Breast epithelium (tissue), 4 donors: ENCODE data around the gene TRMT2B. TPM values are rescaled to one million over a fixed set of nuclear protein-coding genes. Genes with fewer than 3 reads are reported as not detected.
"Not testable (repeated sequence)": the region's sequence is repeated elsewhere in the genome, so short reads cannot be mapped to it uniquely, and the experiment has no call there.

ENCODE experiments used
- DNase-seq, 2 donors: peaks; one replicate each; pipeline ENCODE4 v3.0.0-alpha.2; 2019; ENCODE audit warnings: low spot score in 2 of 2
- H3K27ac ChIP-seq, 2 donors: fragments of 200-600 bp; sonication (generic) in 1 of 2; one replicate each; pipeline ENCODE4 v1.5.1; 2016 to 2019; ENCODE audit warnings: mild to moderate bottlenecking in 1 of 2
- H3K27me3 ChIP-seq, 2 donors: fragments of 200-600 bp; sonication (generic) in 1 of 2; one replicate each; pipeline versions ENCODE4 v1.5.1 to v1.6.0; 2017 to 2019; ENCODE audit warnings: control low read depth in 1 of 2, mild to moderate bottlenecking in 1 of 2
- H3K36me3 ChIP-seq: fragments of 200-600 bp; one replicate; pipeline ENCODE4 v1.5.1; 2019
- H3K4me1 ChIP-seq, 2 donors: fragments of 200-600 bp; sonication (generic); one replicate each; pipeline ENCODE4 v1.5.1; 2016 to 2019; ENCODE audit warnings: control low read depth in 1 of 2
- H3K4me3 ChIP-seq, 3 donors: fragments of 200-600 bp; sonication (generic); 1 replicate in 2 of 3; 2 replicates in 1 of 3; pipeline ENCODE4 v1.5.1; 2016 to 2019; ENCODE audit warnings: mild to moderate bottlenecking in 3 of 3, moderate library complexity in 2 of 3
- H3K9me3 ChIP-seq, 2 donors: fragments of 200-600 bp; sonication (generic) in 1 of 2; one replicate each; pipeline ENCODE4 v1.5.1; 2016 to 2019; ENCODE audit warnings: control low read depth in 1 of 2
- POLR2A ChIP-seq: fragments of 450-650 bp; IDR thresholded peaks from one replicate; pipeline ENCODE4 v1.6.1; 2016; ENCODE audit warnings: antibody characterized with exemption, mild to moderate bottlenecking, moderate library complexity
- POLR2AphosphoS5 ChIP-seq, 3 donors: sonication (generic); formaldehyde crosslinking; IDR thresholded peaks; one replicate each; pipeline ENCODE4 v1.6.1; 2017; ENCODE audit warnings: antibody characterized with exemption in 3 of 3
- intact Hi-C: fragments of 100-400 bp; cut with DNase I; formaldehyde crosslinking; loops from one replicate; pipeline ENCODE4 v1.15.1; 2023; ENCODE audit warnings: low total_unique reads
- total RNA-seq, 3 donors: library from RNA; depleted of rRNA; stranded (reverse); fragments of >200 nt; gene quantifications; one replicate each; pipeline ENCODE4 v1.1.0, GENCODE V29; 2016
- TF ChIP-seq, protein P1 (sequence below), 3 donors: fragments of 450-650 bp; IDR thresholded peaks; one replicate each; pipeline ENCODE4 v1.5.1; 2016 to 2017; ENCODE audit warnings: antibody characterized with exemption in 3 of 3, mild to moderate bottlenecking in 3 of 3, moderate library complexity in 3 of 3

Gene TRMT2B
- total RNA-seq, 3 donors from 2014 or later: 15.2 to 23.6 (median 17.7) TPM

DNA sequence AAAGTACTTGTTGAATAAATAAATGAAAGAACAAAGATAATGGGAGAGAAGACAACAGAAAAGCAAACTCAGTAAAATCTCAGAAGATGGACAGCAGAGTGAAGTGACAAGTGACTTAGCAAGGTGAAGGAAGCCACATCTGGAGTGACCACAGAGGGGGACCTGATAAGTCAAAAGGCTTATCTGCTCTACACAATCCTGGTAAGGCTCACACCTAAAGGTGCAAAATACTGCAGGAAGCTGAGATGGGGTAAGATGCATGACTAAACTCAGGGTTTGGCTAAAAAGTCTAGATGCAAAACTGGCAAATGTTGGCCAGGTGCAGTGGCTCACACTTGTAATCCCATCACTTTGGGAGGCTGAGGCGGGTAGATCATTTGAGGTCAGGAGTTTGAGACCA is 22.2 kb downstream of the TRMT2B start:
- no peaks in the 10 kb centered on the region for H3K9me3 ChIP-seq
- H3K27me3 ChIP-seq: peaks cover 0 to 17% of the 10 kb centered on the region in 2 donors
- TF ChIP-seq POLR2AphosphoS5 (IDR thresholded peaks at IDR 0.05) (no peak), POLR2A (no peak)
- no peak overlapping the region for H3K27ac ChIP-seq
- H3K36me3 ChIP-seq: no peaks in the 10 kb centered on the region
- no peak overlapping the region for H3K4me3 ChIP-seq
- intact Hi-C loops: no loop called here
- no peak for DNase-seq
- no peaks in the 10 kb centered on the region for H3K4me1 ChIP-seq

DNA sequence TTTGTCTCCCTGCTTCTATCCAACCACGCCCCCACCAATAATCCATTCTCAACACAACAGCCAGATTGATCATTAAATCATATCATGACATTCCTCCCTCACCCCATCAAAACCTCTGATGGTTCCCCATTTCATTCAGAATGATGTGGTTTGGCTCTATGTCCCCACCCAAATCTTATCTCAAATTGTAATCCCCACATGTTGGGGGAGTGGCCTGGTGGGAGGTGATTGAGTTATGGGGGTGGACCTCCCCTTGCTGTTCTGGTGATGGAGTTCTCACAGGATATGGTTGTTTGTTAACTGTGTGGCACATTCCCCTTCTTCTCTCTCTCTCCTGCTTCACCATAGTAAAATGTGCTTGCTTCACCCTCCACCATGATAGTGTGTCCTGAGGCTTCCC is 23.3 kb downstream of the TRMT2B start:
- TF ChIP-seq POLR2A (no peak), POLR2AphosphoS5 (IDR thresholded peaks at IDR 0.05) (no peak)
- TF ChIP-seq, protein P1, sequence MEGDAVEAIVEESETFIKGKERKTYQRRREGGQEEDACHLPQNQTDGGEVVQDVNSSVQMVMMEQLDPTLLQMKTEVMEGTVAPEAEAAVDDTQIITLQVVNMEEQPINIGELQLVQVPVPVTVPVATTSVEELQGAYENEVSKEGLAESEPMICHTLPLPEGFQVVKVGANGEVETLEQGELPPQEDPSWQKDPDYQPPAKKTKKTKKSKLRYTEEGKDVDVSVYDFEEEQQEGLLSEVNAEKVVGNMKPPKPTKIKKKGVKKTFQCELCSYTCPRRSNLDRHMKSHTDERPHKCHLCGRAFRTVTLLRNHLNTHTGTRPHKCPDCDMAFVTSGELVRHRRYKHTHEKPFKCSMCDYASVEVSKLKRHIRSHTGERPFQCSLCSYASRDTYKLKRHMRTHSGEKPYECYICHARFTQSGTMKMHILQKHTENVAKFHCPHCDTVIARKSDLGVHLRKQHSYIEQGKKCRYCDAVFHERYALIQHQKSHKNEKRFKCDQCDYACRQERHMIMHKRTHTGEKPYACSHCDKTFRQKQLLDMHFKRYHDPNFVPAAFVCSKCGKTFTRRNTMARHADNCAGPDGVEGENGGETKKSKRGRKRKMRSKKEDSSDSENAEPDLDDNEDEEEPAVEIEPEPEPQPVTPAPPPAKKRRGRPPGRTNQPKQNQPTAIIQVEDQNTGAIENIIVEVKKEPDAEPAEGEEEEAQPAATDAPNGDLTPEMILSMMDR (IDR thresholded peaks at IDR 0.05): no peak
- Histone ChIP-seq H3K27ac (no peak overlapping the region), H3K27me3 (peaks cover 0 to 17% of the 10 kb centered on the region in 2 donors), H3K4me3 (no peak overlapping the region), H3K36me3 (no peaks in the 10 kb centered on the region), H3K9me3 (no peaks in the 10 kb centered on the region), H3K4me1 (no peaks in the 10 kb centered on the region)
- intact Hi-C loops: no loop called here
- no peak for DNase-seq

DNA sequence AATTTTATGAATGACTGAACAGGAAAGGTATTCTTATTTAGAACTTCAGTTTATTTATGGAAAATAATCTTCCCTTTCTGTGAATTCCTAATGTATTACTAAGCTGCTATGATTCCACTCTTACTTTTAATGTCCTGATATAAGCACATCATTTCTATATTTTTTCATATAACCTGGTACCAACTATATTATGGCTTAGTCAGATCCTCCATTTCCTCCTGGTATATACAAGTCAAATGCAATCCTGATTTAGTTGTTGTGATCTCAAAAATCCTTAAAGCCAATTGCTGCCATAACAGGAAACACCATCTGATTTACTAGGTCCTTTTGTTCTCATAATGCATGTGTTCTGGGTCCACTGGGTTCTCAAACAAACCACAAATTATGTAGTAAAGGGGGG is 26.8 kb downstream of the TRMT2B start:
- H3K4me3 ChIP-seq: no peak overlapping the region
- no peak overlapping the region for H3K27ac ChIP-seq
- H3K27me3 ChIP-seq: peaks cover 0 to 17% of the 10 kb centered on the region in 2 donors
- DNase-seq: no peak
- no peaks in the 10 kb centered on the region for H3K36me3 ChIP-seq
- no peaks in the 10 kb centered on the region for H3K4me1 ChIP-seq
- H3K9me3 ChIP-seq: no peaks in the 10 kb centered on the region
- intact Hi-C loops: no loop called here
- no peak for TF ChIP-seq POLR2AphosphoS5 (IDR thresholded peaks at IDR 0.05)
- TF ChIP-seq, protein P1 (IDR thresholded peaks at IDR 0.05): no peak
- no peak for TF ChIP-seq POLR2A

- DNase-seq: no peak
- H3K36me3 ChIP-seq: peaks cover 7% of the 10 kb centered on the region
Observed at GRCh38 chrX:101022020-101022419, 29.9 kb downstream of the TRMT2B start.

DNA sequence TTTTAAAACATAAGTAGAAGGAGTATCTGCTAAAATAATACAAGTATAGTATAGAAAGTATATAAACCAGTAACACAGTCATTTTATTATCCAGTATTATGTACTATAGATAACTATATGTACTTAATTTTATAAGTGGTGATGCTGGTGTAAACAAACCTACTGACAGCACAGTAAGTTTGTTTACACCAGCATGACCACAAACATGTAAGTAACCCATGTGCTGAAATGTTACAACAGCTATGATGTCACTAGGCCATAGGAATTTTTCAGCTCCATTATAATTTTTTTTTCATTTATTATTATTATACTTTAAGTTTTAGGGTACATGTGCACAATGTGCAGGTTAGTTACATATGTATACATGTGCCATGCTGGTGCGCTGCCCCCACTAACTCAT is 39.9 kb downstream of the TRMT2B start:
- H3K27me3 ChIP-seq: peaks cover 0 to 12% of the 10 kb centered on the region in 2 donors
- DNase-seq, H3K4me3 ChIP-seq, H3K9me3 ChIP-seq, intact Hi-C loops, H3K4me1 ChIP-seq, H3K36me3 ChIP-seq, H3K27ac ChIP-seq: not testable (repeated sequence)

More at GRCh38 chrX:101022020-101022419, 29.9 kb downstream of the TRMT2B start:
- Histone ChIP-seq H3K9me3 (no peaks in the 10 kb centered on the region), H3K4me3 (no peak overlapping the region), H3K27me3 (peaks cover 0 to 29% of the 10 kb centered on the region in 2 donors), H3K4me1 (no peaks in the 10 kb centered on the region), H3K27ac (no peak overlapping the region)
- TF ChIP-seq POLR2A (no peak), POLR2AphosphoS5 (IDR thresholded peaks at IDR 0.05) (no peak)
- TF ChIP-seq, protein P1 (IDR thresholded peaks at IDR 0.05): no peak
- intact Hi-C loops: no loop called here

DNA sequence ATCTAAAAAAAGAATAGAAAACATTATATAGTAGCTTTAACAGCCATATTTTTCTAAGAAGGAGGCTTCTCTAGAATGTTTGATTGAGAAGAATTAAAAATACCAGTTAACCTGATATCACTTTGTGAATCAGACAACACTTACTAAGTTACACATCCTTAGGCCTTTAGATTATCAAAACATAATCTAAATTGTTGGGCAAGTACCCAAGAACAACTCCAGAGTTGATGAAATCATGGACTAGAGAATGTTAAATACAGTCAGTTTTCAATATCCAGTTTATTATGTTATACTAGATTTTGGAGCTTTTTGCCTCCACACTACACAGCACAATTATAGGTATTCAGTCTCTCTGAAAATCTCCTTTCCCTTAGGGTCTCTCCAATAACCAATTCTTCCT is 42.8 kb downstream of the TRMT2B start:
- no peak overlapping the region for H3K27ac ChIP-seq
- TF ChIP-seq, protein P1 (IDR thresholded peaks at IDR 0.05): no peak
- TF ChIP-seq POLR2A (no peak), POLR2AphosphoS5 (IDR thresholded peaks at IDR 0.05) (no peak)
- peaks cover 0 to 15% of the 10 kb centered on the region in 2 donors for H3K27me3 ChIP-seq
- no peak for DNase-seq
- no peak overlapping the region for H3K4me3 ChIP-seq
- no peaks in the 10 kb centered on the region for H3K36me3 ChIP-seq
- no peaks in the 10 kb centered on the region for H3K4me1 ChIP-seq
- intact Hi-C loops: no loop called here
- H3K9me3 ChIP-seq: no peaks in the 10 kb centered on the region
